ENCODE data around the gene CDHR1.
"Not testable (repeated sequence)": the region's sequence is repeated elsewhere in the genome, so short reads cannot be mapped to it uniquely, and the experiment has no call there.

The CDHR1 gene

GRCh38 chr10:84194424-84195043, at the start of gene CDHR1:
Gene CDHR1 (plus strand): TSS chr10:84194537. CDS start chr10:84194761, 224 bp downstream.
- no peak for DNase-seq

GRCh38 chr10:84147347-84147746, 47.0 kb upstream of the CDHR1 start:
- DNase-seq, result no peak

- peak; percentile 83 to 84 for DNase-seq
Measured at GRCh38 chr10:84148006-84148597, 46.2 kb upstream of the CDHR1 start.

- no peak for DNase-seq
Measured at GRCh38 chr10:84149854-84150253, 44.5 kb upstream of the CDHR1 start.

GRCh38 chr10:84152769-84153168, 41.6 kb upstream of the CDHR1 start:
- DNase-seq, result no peak

GRCh38 chr10:84155521-84155920, 38.8 kb upstream of the CDHR1 start:
- no peak for DNase-seq

- no peak for DNase-seq
Measured at GRCh38 chr10:84156009-84156408, 38.3 kb upstream of the CDHR1 start.

GRCh38 chr10:84156768-84157167, 37.6 kb upstream of the CDHR1 start:
- peak; percentile 95 to 96 for DNase-seq

GRCh38 chr10:84158061-84158460, 36.3 kb upstream of the CDHR1 start:
- no peak for DNase-seq

GRCh38 chr10:84158550-84158949, 35.8 kb upstream of the CDHR1 start:
- DNase-seq, result peak in 1 of 2 experiments; percentile 27

- DNase-seq, result no peak
Measured at GRCh38 chr10:84159076-84159685, 35.2 kb upstream of the CDHR1 start.

GRCh38 chr10:84160663-84161362, 33.5 kb upstream of the CDHR1 start:
- DNase-seq, result no peak

- DNase-seq, result no peak
Measured at GRCh38 chr10:84163996-84164395, 30.3 kb upstream of the CDHR1 start.

- DNase-seq, result no peak
Measured at GRCh38 chr10:84164442-84164841, 29.9 kb upstream of the CDHR1 start.

- no peak for DNase-seq
Measured at GRCh38 chr10:84166620-84167288, 27.6 kb upstream of the CDHR1 start.

GRCh38 chr10:84167289-84167653, 27.1 kb upstream of the CDHR1 start:
- not testable (repeated sequence) for DNase-seq

- DNase-seq, result not testable (repeated sequence)
Measured at GRCh38 chr10:84168382-84168781, 26.0 kb upstream of the CDHR1 start.

GRCh38 chr10:84171237-84171636, 23.1 kb upstream of the CDHR1 start:
- not testable (repeated sequence) for DNase-seq

- DNase-seq, result not testable (repeated sequence)
Measured at GRCh38 chr10:84171700-84172466, 22.5 kb upstream of the CDHR1 start.

GRCh38 chr10:84172467-84173356, 21.6 kb upstream of the CDHR1 start:
- DNase-seq, result no peak

- DNase-seq, result no peak
Measured at GRCh38 chr10:84173501-84173929, 20.8 kb upstream of the CDHR1 start, which contains the start of gene GPR15LG. Gene GPR15LG (plus strand): TSS chr10:84173801. CDS start chr10:84173852, 51 bp downstream.
